Amniotic stem cell (primary cell): ENCODE measurements around the gene KCNK5.

Source experiments
- DNase-seq: peaks from one replicate; lab custom pipeline; 2025; lab: John Stamatoyannopoulos, UW

KCNK5 gene

DNA sequence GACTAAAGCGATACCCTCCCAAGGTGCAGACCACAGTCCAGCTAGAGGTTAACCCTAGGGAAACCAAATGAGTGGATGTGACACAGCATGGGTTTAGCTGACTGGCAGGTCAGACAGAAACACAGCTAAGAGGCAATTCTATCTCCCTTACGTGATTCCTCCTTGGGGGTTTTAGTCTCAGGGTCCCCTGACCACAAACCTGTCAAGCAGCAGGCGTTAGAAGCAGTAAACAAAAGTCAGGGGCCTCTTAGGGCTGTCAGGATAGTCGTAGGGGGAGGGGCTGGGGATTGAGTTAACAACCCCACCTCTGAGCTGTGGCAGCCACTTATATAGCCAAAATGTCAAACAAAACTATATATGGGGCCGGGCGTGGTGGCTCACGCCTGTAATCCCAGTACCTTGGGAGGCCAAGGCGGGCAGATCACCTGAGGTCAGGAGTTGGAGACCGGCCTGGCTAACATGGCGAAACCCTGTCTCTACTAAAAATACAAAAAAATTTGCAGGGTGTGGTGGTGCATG lies 13.6 kb downstream of the KCNK5 start:
- DNase-seq = no peak

DNA sequence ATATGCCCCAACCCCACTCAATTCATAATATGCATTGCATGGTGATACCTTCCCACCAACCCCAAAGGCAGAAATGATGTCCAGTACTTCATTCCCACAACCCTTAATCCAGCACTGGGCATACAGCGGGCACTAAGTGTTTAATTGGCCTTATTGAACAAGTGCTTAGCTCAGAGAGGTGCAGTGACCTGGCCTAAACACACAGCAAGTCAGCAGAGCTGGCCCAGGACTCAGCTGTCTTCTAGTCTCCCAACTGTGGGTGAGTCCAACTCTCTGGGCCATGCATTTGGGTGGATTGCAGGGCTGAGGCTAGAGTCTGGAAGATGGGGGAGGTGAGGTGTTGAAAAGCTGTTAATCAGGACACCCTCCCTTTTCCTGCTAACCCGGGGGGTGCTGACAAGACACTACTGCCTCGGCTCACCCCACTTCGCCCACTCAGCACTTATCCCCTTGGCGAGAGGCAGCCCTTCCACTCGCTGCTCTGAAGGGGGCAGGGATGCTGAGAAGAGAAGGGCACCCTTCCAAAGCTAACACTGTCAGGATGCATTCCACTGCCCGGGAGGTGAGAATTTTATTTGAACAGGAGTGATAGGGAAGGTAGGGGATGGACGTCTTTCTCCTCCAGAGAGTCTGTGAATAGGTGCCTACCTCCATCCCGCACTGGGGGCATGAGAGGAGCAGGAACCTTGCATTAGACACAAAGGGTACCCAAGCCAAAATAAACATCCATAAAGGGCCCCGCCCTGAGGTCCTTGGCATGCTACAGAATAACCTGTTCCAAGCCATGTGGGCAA lies 14.2 kb downstream of the KCNK5 start:
- DNase-seq = no peak

DNA sequence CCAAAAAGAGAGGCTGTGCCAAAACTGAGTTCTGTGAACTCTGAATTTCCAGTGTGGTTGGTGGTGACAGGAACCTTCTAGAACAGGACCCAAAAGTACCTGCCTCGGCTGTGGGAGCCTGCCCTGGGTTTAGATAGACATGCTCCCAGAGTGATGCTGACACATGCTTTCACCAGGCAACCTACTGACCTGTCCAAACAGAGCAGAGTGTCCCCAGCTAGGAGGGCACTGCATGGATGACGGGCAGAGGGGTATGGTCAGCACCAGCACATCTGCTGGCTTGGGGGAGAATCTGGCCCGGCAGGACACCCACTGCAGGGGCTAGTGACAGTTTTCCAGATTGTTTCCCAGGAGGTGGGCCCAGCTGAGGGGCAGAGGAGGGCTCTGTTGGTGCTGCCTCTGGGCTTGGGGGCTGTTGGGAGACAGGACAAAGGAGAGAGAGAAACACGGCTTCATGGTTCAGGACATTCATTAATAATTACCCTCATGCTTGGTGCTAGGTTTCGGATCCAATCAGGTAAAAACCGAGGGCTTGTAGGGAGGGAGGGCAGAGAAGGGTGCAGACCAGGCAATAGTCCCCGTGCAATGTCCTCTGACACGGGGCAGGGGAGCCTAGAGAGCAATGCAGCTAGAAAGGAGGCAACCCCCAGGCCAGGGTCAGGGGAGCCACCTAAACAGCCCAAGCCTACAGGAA lies 15.0 kb downstream of the KCNK5 start:
- no peak for DNase-seq

DNA sequence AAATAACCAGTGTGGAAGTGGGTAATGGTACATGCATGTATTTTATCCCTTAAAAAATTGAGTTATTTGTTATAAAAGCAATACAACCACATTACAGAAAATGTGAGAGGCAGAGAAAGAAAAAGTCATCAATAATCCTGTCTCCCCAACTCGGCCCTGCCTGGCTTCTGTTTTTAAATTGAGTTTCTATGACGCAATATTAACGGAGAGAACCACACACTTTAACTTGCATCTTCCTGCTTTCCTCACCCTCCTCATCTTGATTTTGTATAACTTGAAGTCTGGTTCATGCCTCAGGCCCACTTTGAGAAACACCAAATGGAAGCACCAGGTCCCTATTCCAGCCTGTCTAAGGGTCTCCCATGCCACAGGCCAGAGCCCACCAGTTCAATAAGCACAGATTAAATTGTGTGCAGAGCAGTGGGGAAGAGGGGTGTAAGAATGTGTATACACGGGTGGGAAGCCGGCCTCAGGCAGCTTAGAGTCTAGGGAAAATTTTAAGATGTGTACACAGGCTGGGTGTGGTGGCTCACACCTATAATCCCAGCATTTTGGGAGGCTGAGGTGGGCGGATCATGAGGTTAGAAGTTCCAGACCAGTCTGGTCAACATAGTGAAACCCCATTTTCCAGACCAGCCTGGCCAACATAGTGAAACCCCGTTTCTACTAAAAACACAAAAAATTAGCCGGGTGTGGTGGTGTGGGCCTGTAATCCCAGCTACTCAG lies 15.9 kb downstream of the KCNK5 start:
- no peak for DNase-seq

DNA sequence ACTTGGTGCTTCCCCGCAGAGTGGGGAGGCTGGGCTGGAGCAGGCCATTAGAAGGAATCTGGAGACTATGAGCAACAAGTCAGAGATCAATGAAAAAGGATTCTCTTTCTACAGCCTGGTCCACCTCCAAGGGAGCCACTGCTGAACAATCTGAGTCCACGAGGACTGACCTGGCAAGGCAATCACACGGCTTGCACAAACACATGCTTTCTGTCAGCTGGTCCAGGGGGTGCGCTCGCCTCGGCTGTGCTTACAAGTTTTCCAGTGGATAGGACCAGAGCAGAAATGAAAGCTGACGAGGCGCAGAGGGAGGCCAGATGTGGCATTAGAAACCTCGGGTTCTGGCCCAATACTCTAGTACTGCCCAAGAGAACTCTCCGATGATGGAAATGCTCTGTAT lies 18.1 kb downstream of the KCNK5 start:
- no peak for DNase-seq

DNA sequence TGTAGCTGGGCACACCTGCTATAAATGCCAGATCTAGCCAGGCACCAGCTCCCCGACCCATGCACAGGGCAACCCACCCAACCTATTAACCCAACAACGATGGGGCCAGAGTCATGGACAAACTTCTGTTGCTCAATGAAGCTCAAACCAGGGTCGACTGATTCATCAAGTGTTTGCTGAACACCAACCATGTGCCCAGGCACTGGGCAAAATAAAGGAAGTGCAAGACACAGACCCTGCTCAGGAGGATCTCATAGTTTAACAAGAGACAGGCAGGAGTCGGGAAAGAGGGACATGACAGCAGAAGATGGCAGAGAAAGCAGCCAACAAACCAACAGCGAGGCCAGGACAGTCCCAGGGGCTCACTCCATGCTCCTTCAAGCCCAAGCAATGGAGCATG lies 18.8 kb downstream of the KCNK5 start:
- no peak for DNase-seq

DNA sequence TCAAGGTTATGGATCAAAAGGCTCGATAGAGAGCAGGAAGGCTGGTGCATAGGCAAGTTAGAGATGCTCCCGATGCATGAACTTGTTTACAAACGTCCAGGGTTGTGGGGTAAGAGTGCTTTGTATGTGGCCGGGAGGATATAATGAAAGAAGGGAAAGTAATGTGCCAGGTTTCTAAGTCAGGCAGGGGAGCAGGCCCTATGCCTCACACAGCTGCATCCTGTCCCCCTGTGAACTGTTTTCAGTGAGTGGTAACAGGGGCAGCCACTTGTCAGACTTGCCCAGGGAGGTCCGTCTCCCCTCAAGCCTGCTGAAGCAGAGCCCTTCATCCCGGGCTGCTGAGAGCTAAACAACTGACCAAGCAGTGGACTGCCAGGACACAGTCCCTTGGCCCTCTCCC lies 19.4 kb downstream of the KCNK5 start:
- no peak for DNase-seq

DNA sequence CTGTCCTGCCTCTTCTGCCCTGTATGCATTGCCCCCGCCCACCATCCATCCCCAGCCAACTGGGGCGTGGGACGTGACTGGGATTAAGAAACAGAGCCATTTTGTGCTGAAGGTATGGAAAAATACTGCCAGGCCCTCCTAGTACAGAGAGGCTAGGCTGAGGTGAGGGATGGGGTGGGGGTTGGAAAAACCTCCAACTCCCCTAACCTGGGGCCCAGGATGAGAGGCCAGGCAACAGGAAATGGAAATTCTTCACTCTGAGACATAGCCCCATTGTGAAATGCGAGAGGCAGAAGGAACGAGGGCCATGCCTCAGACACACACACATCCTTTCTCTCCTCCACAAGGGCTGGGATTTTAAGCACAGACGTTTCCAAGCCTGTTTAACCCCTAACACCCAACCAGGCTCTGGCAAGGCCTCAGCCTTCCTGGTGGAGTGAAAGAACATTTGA lies 19.9 kb downstream of the KCNK5 start:
- no peak for DNase-seq

DNA sequence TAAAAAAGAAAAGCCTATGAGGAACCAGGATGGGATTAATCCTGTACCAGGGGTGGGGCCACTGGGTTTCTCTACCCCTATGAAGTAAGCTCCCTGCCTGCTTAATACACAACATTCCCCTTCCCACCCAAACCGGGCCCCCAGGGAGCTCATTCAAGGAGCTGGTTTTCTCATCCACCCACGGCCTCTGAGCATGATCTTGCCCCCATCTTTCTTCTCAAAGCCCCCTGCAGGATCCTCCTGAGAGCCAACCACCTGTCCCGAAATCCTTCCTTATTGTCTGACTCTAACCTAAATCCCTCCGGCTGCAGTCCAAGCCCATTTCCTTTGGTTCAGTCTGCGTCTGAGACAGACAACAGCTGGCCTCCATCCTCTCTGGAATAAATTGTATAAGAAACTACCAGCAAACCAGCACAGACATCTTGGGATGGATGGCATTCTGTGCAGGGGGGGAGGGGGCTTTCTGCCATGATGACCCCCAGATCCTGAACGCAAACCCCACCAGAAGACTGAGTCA lies 21.0 kb downstream of the KCNK5 start:
- no peak for DNase-seq

DNA sequence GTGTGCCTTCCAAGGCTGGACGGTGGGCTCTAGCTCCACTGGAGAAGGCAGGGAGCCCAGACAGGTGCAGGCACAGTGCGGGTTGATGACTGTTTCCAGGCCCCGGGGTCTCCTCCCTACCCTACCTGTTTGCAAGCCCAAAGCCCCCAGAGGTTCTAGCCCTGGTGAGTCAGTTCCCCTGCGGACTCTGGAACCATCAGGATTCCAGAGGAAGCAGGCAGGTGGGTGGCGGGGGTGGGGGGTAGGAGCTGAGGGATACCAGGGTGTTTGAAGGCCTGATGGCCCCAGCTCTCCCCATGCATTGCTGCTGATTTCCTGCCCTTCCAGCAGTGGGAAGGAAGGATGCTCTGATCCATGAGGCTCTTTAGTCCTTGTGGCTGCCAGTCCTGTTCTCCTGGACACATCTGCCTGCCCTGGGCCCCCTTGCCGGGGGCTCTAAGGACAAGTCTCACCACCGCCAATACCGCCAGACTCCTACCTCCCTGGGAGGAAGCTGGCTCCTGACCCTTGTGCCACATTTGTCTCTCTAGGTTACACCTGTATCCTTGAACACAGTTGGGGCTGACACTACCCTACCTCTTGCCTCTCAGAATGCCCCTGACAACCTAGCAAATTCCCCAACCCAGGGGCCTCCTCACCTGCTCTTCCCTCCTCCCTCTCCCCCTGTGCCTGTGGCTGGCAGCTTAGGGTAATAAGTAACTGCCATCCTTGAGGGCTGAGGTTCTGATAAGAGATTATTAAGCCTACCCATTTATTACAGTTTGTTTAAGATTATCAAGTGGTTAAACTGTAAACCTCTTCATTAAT lies 21.7 kb downstream of the KCNK5 start:
- DNase-seq = no peak

DNA sequence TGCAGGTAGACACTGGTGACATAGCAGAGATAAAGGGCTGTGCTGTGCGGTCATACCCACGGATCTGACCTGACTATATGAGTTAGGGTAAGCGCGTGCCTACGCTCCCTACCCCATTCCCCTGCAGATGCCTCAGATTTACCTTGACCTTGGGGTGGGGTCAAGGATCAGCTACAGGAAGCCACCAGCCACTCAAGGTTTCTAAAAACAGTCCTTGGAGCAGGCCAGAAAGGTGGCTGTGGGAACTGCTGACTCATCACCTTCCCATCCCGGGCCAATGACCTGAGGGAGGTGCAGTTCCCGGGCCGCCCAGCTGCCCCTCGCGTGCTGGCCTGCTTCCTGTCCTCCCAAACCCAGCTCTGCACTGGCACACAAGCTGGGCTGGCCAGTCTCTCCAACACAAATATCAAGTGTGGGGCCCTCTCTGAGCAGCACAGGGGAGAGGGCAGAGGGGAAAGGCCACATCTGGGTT lies 23.0 kb downstream of the KCNK5 start:
- no peak for DNase-seq

DNA sequence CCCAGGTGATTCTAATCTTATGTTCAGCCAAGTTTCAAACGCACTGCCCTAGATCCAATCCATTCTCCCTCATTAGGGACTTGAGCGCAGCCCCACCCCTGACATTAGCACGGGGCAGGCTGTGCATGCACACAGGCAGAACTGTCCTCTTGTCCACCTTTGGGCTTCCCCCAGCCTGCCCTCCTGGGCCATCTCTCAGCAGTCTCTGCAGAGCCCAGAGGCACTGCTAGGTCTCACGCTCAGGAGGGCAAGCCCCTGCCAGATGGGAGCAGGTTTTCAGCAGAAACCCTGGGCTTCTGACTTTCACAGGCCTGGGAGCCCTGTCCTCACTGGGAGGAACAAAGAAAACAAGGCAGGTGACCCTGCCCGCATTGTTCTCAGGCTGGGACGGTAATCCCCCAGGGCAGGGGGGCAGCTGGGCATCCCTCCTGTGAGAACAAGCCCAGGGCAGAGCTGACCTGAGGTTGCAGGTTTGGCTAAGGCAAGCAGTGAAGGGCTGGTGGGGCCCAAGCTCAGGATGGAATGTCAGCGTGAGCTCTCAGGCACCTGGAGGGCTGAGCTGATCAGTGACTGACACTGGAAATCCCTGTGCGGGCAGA lies 24.5 kb downstream of the KCNK5 start:
- no peak for DNase-seq

DNA sequence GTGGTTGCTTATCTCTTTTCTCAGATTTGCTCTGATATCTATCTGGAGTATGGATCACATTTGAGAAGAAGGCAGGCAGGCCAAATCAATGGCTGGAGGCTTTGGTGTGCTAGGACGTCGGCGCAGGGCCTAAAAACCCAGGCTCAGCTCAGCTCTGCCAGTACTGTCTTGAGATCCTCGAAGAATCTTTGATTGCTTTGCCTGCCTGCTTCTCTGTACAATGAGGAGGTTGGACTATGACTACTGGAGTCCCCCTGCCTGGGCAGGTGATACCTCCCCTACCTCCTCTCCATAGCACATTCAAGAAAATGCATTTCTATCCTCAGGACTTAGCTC lies 25.1 kb downstream of the KCNK5 start:
- no peak for DNase-seq

DNA sequence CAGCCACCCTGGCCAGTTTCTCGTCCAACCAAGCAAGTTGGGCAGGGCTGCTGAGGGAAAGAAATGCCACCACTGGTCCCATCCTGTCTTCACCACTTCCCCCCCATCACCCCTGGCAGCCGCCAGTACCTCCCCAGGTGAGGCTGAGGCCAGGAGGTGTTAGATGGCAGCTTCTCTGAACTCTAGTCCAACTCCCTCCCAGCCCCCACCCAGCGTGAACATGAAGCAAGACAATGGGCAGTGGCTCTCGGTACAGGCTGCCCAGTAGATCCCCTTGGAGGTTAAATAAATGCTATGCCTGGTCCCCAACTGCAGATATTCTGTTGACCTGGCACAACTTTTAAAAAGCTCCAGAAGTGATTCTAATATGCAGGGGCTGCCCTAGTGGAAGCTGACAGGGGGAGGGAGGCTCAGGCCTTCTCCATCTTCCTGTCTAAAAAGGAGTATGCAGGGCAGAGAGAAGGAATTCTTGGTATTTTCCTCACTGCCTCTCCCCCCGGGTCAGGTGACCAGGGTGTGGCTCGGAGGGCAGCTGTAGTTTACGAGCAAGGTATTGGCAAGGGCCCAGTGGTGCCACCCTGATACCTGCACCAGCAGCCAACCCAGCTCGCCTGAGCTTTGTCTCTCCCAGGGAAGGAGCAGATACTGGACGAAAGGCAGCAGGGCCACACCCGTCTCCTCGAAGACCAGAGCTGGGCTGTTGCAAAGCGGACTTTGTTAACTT lies 25.7 kb downstream of the KCNK5 start:
- DNase-seq = no peak

DNA sequence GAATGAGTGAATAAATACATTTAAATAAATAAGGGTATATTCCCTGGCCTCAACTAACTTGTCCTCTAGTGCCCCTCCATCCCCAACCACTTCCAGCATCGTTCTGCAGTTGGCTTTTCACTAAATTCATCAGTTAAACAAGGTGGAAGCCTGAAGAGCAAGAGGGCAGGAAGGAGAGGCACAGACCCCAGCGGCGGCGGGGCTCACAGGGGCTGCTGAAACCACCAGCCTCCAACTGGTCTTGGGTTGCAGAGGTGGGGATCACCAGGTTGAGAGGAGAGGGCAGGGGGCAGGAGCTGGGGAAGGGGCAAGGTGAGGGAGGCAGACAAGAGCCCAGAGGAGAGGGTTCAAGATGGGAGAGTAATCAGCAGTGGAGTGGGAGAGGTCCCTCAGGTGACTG lies 27.1 kb downstream of the KCNK5 start:
- DNase-seq = no peak

DNA sequence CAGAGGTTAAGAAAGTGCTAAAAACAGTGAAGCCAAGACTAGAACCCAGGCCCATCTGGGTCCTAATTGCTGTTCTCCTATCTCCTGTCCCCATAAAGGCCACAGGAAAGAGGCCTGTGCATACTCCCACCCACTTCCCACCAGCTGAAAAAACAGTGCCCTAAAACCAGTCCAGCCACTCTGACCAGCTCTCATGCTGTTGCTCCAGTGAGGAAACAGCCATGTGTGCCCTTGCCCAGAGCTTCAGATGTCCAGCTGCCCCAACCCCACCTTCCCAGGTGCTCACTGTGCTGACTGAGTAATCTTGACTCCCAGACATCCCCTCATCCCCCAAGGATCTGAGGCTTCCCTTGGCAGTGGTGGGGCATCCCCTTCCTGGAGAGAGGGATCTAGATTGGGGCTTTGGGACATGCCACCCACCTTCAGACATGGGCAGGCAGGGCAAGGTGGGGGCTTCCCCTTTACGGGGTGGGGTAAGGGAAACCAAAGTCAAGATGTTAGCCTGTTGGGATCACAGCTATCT lies 28.7 kb downstream of the KCNK5 start:
- DNase-seq = no peak

DNA sequence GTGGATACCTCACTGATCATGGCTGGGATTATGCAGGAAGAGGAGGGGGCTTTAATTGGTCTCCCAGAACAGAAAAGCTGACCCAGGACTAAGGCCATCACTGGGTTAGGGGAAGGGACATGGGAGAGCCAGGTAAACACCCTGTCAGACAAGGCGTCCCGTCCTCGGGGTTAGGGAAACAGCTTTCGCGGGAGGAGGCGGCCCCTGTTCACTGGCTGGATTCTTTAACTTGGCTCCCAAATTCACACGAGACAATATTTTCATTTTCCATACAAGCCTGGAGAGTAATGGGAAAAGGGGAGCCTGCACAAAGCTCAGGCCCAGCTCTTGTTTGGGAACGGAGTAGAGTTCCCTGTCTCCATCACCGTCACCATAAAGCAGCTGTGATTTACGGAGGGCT lies 29.3 kb downstream of the KCNK5 start:
- no peak for DNase-seq

DNA sequence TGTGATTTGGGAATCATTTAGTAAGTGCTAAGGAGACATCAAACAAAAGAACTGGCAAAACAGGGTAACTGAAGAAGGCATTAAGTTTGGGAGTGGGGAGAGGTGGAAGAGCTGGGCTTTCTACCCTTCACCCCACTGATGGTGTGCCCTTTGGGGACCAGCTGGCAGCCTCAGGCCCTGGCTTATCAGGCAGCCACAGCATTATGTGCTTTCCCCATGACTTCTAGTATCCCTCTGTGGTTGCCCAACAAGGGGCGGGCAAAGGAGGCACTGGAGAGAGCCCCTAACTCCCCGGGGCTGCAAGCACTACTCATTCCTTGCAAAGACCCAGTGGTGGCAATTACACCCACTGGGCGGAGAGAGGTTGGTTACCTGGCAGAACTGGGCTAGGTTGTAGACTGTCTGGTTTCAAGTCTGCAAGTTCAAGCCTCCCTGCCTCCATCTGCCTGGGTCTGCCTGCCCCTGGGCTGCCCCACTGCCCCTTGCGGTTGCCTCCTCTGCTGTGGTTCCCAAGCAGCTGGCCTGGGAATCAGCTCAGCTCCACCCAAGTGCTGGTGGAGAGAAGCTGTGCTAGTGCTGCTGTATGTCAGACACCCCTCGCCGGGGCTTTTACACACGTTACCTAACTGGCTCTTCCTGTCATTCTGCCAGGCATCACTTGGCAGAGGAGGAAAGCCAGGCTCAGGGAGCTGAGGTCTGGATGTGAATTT lies 29.9 kb downstream of the KCNK5 start:
- no peak for DNase-seq

DNA sequence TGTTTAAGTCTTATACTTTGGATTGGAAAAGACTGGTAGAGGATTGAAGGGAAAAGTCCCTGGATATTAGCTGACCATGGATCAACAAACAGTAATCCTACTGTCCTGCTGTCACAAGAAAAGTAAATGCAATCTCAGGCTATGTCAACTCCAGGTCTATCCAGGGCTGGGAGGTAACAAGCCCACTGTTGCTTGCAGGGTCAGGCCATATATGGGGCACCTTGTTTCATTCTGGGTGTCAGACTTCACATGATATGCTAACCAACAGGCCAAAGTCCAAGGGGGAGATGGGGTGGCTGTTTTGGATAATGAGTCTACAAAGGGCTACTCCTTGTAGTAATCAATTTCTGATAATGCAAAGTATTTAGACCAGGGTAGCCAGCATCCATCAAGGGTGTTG lies 30.7 kb downstream of the KCNK5 start:
- no peak for DNase-seq
